ENCODE data around the gene TMEM14B.

DNA sequence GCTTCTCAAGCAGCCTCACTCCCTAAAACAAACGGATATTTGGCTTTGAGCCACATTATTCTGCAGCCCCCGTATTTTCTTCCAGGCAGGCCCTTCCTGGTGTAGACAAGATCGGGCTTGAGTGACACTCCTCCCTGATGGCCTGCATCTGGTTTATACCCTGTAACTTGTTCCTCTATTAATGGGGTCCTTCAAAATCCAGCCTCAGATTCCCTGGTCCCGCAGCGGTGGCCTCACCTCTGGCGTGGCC lies 25.1 kb upstream of the TMEM14B start:
- TF ChIP-seq, protein P1, sequence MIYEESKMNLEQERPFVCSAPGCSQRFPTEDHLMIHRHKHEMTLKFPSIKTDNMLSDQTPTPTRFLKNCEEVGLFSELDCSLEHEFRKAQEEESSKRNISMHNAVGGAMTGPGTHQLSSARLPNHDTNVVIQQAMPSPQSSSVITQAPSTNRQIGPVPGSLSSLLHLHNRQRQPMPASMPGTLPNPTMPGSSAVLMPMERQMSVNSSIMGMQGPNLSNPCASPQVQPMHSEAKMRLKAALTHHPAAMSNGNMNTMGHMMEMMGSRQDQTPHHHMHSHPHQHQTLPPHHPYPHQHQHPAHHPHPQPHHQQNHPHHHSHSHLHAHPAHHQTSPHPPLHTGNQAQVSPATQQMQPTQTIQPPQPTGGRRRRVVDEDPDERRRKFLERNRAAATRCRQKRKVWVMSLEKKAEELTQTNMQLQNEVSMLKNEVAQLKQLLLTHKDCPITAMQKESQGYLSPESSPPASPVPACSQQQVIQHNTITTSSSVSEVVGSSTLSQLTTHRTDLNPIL (CRISPR knock-in tag; IDR thresholded peaks at IDR 0.05; ENCODE audit: low read depth): no peak
- TF ChIP-seq ZC3H10 (CRISPR knock-in tag; IDR thresholded peaks at IDR 0.05) (no peak), TOX (CRISPR knock-in tag; IDR thresholded peaks at IDR 0.05; ENCODE audit: borderline replicate concordance) (no peak), SNAI2 (CRISPR knock-in tag; IDR thresholded peaks at IDR 0.05) (no peak), ZNF8 (CRISPR knock-in tag; IDR thresholded peaks at IDR 0.05) (no peak), ZFP30 (CRISPR knock-in tag; IDR thresholded peaks at IDR 0.05) (no peak), ZFP3 (CRISPR knock-in tag; IDR thresholded peaks at IDR 0.05) (no peak), CSDC2 (CRISPR knock-in tag; IDR thresholded peaks at IDR 0.05) (no peak), RARB (CRISPR knock-in tag; IDR thresholded peaks at IDR 0.05) (no peak), ZNF70 (CRISPR knock-in tag; IDR thresholded peaks at IDR 0.05) (no peak), ISL1 (CRISPR knock-in tag; IDR thresholded peaks at IDR 0.05) (no peak)
- TF ChIP-seq, protein P2, sequence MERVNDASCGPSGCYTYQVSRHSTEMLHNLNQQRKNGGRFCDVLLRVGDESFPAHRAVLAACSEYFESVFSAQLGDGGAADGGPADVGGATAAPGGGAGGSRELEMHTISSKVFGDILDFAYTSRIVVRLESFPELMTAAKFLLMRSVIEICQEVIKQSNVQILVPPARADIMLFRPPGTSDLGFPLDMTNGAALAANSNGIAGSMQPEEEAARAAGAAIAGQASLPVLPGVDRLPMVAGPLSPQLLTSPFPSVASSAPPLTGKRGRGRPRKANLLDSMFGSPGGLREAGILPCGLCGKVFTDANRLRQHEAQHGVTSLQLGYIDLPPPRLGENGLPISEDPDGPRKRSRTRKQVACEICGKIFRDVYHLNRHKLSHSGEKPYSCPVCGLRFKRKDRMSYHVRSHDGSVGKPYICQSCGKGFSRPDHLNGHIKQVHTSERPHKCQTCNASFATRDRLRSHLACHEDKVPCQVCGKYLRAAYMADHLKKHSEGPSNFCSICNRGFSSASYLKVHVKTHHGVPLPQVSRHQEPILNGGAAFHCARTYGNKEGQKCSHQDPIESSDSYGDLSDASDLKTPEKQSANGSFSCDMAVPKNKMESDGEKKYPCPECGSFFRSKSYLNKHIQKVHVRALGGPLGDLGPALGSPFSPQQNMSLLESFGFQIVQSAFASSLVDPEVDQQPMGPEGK (CRISPR knock-in tag; IDR thresholded peaks at IDR 0.05; ENCODE audit: borderline replicate concordance): no peak
- TF ChIP-seq, protein P3, sequence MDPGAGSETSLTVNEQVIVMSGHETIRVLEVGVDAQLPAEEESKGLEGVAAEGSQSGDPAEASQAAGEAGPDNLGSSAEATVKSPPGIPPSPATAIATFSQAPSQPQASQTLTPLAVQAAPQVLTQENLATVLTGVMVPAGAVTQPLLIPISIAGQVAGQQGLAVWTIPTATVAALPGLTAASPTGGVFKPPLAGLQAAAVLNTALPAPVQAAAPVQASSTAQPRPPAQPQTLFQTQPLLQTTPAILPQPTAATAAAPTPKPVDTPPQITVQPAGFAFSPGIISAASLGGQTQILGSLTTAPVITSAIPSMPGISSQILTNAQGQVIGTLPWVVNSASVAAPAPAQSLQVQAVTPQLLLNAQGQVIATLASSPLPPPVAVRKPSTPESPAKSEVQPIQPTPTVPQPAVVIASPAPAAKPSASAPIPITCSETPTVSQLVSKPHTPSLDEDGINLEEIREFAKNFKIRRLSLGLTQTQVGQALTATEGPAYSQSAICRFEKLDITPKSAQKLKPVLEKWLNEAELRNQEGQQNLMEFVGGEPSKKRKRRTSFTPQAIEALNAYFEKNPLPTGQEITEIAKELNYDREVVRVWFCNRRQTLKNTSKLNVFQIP (CRISPR knock-in tag; IDR thresholded peaks at IDR 0.05; ENCODE audit: borderline replicate concordance, low read depth): no peak
